Measurements from ENCODE around the gene MFN1. TPM values are rescaled to one million over a fixed set of nuclear protein-coding genes. Genes with fewer than 3 reads are reported as not detected.

MFN1 gene
- total RNA-seq, 1 donor from 2014 or later, result 42.7 TPM

DNA sequence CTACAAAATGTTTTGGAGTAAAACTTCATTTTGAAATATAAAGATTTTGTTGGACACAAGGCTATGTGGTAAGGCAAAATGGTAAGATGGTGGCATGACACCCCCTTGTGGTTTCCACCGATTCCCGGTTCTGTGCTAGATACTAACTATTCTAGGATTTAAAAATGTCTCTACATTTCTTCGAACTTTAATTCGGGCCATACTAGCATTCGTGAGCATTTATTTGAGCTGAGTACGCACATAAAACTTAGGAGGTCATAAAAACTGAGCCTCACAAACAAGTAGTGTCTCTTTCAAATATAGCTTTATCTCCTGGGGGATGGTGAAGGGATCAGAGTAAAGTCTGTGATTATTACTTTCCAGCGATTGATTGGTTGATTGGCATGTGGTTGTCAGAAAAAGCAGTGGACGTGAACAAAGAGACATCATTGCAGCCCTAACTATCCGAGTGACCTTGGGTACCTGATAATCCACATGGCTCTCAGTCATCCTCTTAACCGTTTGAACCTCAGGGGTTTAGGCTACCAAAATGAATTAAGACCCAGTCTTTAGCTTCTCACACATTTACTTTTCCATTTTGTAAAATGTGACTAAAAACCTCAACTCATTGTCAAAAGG, 25.7 kb upstream of the MFN1 start:
- Mint-ChIP-seq H3K4me3 (peak overlapping the region; percentile 80), H3K36me3 (ENCODE audit: low read depth) (no peaks in the 10 kb centered on the region), H3K4me1 (peaks cover 28% of the 10 kb centered on the region), H3K9me3 (no peaks in the 10 kb centered on the region), H3K27ac (ENCODE audit: unreplicated experiment) (no peak overlapping the region), H3K27me3 (ENCODE audit: low read depth) (no peaks in the 10 kb centered on the region)
- peak; percentile 16 for DNase-seq (ENCODE audit: low read depth, low spot score)
- TF ChIP-seq, protein P1, sequence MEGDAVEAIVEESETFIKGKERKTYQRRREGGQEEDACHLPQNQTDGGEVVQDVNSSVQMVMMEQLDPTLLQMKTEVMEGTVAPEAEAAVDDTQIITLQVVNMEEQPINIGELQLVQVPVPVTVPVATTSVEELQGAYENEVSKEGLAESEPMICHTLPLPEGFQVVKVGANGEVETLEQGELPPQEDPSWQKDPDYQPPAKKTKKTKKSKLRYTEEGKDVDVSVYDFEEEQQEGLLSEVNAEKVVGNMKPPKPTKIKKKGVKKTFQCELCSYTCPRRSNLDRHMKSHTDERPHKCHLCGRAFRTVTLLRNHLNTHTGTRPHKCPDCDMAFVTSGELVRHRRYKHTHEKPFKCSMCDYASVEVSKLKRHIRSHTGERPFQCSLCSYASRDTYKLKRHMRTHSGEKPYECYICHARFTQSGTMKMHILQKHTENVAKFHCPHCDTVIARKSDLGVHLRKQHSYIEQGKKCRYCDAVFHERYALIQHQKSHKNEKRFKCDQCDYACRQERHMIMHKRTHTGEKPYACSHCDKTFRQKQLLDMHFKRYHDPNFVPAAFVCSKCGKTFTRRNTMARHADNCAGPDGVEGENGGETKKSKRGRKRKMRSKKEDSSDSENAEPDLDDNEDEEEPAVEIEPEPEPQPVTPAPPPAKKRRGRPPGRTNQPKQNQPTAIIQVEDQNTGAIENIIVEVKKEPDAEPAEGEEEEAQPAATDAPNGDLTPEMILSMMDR (conservative IDR thresholded peaks at IDR 0.05), result peak; percentile 59

DNA sequence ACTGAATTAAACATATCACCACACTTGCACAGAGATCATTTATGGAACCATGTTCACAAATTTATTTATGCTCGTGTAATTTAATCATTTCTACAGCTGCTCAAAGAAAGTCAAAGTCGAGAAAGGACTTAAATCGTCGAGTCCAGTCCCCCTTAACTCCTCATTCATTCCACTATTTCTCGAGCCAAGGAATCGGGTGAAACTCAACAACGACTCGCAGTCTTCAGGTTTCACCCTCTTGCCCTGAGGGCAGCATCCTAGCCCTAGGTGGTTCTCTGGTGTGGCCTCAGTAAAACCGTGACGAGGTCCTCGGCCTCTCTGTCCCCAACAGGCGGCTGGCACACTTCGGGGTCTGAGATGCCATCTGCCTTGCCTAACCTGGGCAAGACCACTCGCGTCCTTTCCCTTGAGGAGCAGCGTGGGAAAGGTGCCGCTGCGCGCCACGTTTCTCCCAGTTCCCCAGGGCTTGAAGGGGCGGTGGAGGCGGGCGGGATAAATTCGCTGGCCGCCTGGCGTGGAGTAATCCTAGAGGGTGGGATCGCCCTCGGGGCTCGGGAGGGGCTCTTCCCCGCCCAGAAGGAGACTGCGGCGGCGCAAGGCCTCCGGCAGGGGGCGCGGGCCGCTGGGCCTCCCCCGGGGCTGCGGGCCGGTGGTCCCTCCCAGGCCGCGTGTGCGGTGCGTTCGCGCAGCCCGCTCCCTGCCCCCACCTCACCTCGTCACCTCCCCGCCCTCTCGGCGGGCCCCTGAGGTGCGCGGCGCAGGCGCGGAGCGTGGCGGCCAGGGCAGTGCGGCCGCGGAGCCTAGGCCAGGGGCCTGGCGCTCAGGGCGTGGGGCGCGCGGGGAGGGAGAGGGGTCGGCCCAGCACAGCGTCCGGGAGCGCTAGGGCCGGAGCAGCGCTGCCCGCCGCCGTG, 25.0 kb upstream of the MFN1 start, which contains the start of gene ZNF639:
Gene ZNF639, plus strand, starts transcription at position 746 of the 911 bp plus-strand sequence. CDS start 5,263 bp downstream, outside the sequence.
- peaks cover 28% of the 10 kb centered on the region for H3K4me1 Mint-ChIP-seq
- H3K4me3 Mint-ChIP-seq, result peak within 1 kb of the TSS; percentile 94
- DNase-seq (ENCODE audit: low read depth, low spot score), result peak; percentile 86
- TF ChIP-seq, protein P1 (conservative IDR thresholded peaks at IDR 0.05), result peak; percentile 90
- H3K27me3 Mint-ChIP-seq (ENCODE audit: low read depth), result no peaks in the 10 kb centered on the region
- H3K36me3 Mint-ChIP-seq (ENCODE audit: low read depth), result no peaks in the 10 kb centered on the region
- peak within 1 kb of the TSS; percentile 88 for H3K27ac Mint-ChIP-seq (ENCODE audit: unreplicated experiment)
- no peaks in the 10 kb centered on the region for H3K9me3 Mint-ChIP-seq

DNA sequence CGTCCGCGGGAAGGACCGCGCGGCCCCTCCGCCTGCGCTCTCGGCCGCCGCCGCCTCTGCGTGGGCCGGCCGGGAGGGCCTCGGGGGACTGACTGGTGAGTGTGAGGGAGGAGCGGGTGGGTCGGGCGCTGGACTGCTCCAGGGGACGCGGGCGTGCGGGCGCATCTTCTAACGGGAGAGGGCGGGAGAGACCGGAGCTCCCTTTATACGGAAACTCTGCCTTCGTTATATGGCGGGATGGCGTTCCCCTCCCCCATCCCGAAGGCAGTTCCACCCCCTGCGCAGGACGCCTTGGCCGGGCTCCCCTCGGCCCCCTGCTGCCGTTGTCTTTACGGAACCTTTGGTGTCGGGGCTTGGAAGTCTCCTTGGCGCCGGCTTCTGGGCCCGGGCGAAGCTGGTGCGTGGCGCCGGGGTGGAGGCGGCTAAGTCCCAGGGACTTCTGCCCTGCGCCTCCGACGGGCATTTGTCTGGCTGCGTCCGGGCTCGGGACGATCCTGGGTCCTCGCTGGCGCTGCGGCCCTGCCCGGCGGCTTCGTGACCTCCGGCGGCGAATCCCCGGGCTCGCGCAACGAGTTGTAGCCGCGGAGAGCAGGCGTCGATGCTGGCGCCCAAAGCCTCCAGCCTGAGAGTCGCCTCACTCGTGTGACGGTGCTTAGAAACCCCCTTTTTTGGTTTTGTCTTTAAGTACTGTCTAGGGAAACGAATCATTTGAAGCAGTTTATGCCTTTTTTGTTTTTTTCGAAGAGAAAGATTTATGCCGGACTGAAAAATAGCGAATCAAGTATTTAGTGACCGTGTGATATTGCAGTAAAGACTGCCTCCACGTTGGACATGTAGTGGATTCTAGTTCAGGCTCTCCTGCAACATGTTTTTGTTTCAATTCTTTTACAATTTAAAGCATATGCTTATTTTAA, 24.1 kb upstream of the MFN1 start:
- peak; percentile 55 for DNase-seq (ENCODE audit: low read depth, low spot score)
- peak overlapping the region; percentile 94 for H3K4me3 Mint-ChIP-seq
- peak overlapping the region; percentile 78 for H3K27ac Mint-ChIP-seq (ENCODE audit: unreplicated experiment)
- no peaks in the 10 kb centered on the region for H3K36me3 Mint-ChIP-seq (ENCODE audit: low read depth)
- no peaks in the 10 kb centered on the region for H3K27me3 Mint-ChIP-seq (ENCODE audit: low read depth)
- TF ChIP-seq, protein P1 (conservative IDR thresholded peaks at IDR 0.05), result no peak
- no peaks in the 10 kb centered on the region for H3K9me3 Mint-ChIP-seq
- peaks cover 28% of the 10 kb centered on the region for H3K4me1 Mint-ChIP-seq

DNA sequence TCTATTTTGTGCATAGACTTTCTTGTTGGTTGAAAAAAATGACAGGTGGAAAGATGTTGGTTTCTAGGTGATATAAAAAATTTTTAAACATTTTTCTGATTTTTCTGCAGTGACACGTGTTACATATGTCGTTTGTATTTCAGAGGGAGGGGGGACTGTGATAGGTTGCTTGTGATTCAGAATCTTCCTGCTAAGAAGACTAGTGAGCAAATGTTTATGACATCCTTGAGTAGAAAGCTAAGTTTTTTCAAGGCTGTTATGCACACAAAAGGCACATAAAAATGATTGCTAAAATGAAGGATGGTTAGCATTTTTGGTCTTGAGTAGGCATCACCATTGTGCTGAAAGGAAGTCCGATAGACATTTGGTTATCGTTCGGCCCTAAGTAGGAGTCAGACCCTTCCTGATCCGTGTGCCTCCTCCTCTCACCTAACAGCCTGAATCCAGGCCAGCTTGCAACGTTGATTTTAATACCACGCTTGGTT, 23.2 kb upstream of the MFN1 start:
- no peaks in the 10 kb centered on the region for H3K9me3 Mint-ChIP-seq
- H3K4me3 Mint-ChIP-seq, result peak overlapping the region; percentile 94
- no peaks in the 10 kb centered on the region for H3K27me3 Mint-ChIP-seq (ENCODE audit: low read depth)
- no peaks in the 10 kb centered on the region for H3K36me3 Mint-ChIP-seq (ENCODE audit: low read depth)
- H3K4me1 Mint-ChIP-seq, result peaks cover 28% of the 10 kb centered on the region
- peak overlapping the region; percentile 69 for H3K27ac Mint-ChIP-seq (ENCODE audit: unreplicated experiment)
- TF ChIP-seq, protein P1 (conservative IDR thresholded peaks at IDR 0.05), result no peak
- no peak for DNase-seq (ENCODE audit: low read depth, low spot score)

DNA sequence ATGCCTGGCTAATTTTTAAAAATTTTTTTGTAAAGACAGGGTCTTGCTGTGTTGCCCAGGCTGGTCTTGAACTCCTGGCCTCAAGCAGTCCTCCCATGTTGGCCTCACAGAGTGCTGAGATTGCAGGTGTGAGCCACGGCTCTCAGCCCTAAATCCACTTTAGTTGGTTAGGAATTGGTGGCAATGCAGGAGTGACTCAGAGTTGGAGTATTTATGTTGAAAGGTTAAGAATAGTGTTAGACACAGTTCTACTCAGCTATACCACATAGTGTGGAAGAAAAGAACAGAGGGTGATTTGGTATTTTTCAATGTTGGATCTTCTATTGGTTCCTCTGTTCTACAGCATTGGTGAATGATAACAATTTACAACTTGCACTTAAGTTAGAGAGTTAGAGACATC, 17.1 kb upstream of the MFN1 start:
- no peak for DNase-seq (ENCODE audit: low read depth, low spot score)
- Mint-ChIP-seq H3K36me3 (ENCODE audit: low read depth) (peaks cover 14% of the 10 kb centered on the region), H3K4me3 (no peak overlapping the region), H3K4me1 (peaks cover under 1% of the 10 kb centered on the region), H3K27ac (ENCODE audit: unreplicated experiment) (no peak overlapping the region), H3K9me3 (no peaks in the 10 kb centered on the region), H3K27me3 (ENCODE audit: low read depth) (no peaks in the 10 kb centered on the region)
- TF ChIP-seq, protein P1 (conservative IDR thresholded peaks at IDR 0.05), result no peak

All from neural crest cell (in vitro differentiated cells).